ENCODE results near the gene MTHFD1L.

DNA sequence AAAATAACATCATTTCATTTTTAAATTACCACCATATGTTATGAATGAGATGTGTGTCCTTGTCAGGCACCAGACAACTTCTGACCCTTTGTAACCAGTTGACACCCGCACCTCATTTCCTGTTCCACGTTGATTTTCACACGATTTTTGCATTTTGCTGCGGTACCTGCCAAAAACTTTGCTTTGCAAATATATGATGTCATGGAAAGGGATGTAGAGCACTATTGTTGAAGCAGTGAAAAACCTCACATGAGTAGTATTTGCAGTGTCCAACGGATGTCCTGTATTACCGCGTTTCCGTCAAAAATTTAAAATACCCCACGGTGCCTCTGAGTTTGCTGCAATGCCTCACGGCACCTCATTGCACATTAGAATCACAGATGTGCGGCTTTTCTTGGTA, 115.6 kb downstream of the MTHFD1L start:
- TF ChIP-seq, protein P1, sequence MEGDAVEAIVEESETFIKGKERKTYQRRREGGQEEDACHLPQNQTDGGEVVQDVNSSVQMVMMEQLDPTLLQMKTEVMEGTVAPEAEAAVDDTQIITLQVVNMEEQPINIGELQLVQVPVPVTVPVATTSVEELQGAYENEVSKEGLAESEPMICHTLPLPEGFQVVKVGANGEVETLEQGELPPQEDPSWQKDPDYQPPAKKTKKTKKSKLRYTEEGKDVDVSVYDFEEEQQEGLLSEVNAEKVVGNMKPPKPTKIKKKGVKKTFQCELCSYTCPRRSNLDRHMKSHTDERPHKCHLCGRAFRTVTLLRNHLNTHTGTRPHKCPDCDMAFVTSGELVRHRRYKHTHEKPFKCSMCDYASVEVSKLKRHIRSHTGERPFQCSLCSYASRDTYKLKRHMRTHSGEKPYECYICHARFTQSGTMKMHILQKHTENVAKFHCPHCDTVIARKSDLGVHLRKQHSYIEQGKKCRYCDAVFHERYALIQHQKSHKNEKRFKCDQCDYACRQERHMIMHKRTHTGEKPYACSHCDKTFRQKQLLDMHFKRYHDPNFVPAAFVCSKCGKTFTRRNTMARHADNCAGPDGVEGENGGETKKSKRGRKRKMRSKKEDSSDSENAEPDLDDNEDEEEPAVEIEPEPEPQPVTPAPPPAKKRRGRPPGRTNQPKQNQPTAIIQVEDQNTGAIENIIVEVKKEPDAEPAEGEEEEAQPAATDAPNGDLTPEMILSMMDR (IDR thresholded peaks at IDR 0.05; ENCODE audit: low read depth, low read length, poor library complexity, severe bottlenecking): no peak
- no peak for TF ChIP-seq EZH2phosphoT487 (IDR thresholded peaks at IDR 0.05; ENCODE audit: borderline replicate concordance, low read length)

All from DOHH2 (cell line).